Thymus (tissue), 14 donors: ENCODE data around the gene TBC1D28. TPM values are rescaled to one million over a fixed set of nuclear protein-coding genes. Genes with fewer than 3 reads are reported as not detected.
A peak's percentile ranks its signal among the peaks of the same experiment; 100 is the strongest.
"Not testable (repeated sequence)": the region's sequence is repeated elsewhere in the genome, so short reads cannot be mapped to it uniquely, and the experiment has no call there.

Source experiments
- DNase-seq, 9 donors: peaks; one replicate each; pipeline ENCODE4 v3.0.0-alpha.2; 2013; ENCODE audit warnings: low spot score in 9 of 9, low read depth in 6 of 9, missing footprints in 1 of 9
- H3K27ac ChIP-seq, 2 donors: one replicate each; pipeline ENCODE4 v1.5.1; 2013; ENCODE audit warnings: control low read depth in 1 of 2, low read depth in 1 of 2, low read length in 1 of 2, mild to moderate bottlenecking in 1 of 2, moderate library complexity in 1 of 2
- H3K27me3 ChIP-seq, 2 donors: one replicate each; pipeline ENCODE4 v1.5.1; 2013; ENCODE audit warnings: low read length in 1 of 2; ENCODE audit not compliant: control insufficient read depth in 2 of 2, insufficient read depth in 1 of 2
- H3K36me3 ChIP-seq, 2 donors: one replicate each; pipeline ENCODE4 v1.5.1; 2013; ENCODE audit warnings: low read length in 1 of 2, mild to moderate bottlenecking in 1 of 2, moderate library complexity in 1 of 2; ENCODE audit not compliant: control insufficient read depth in 2 of 2, insufficient read depth in 2 of 2
- H3K4me1 ChIP-seq, 2 donors: one replicate each; pipeline ENCODE4 v1.5.1; 2013; ENCODE audit warnings: low read length in 2 of 2; ENCODE audit not compliant: control insufficient read depth in 2 of 2, insufficient read depth in 2 of 2
- H3K4me3 ChIP-seq, 2 donors: one replicate each; pipeline ENCODE4 v1.5.1; 2013; ENCODE audit warnings: low read length in 2 of 2, control low read depth in 1 of 2, mild to moderate bottlenecking in 1 of 2
- H3K9me3 ChIP-seq, 2 donors: one replicate each; pipeline ENCODE4 v1.5.1; 2013; ENCODE audit warnings: low read length in 1 of 2, mild to moderate bottlenecking in 1 of 2; ENCODE audit not compliant: control insufficient read depth in 2 of 2, insufficient read depth in 1 of 2
- WGBS: extraction: QIAGEN DNeasy Blood & Tissue Kit; methylation state at CpG from one replicate; pipeline ENCODE4 v1.1.7; 2013; 5-methylcytosine and 5-hydroxymethylcytosine counted together
- long read RNA-seq, 10 donors: transcript quantifications; one replicate each; lab custom pipeline, GENCODE V29; 2026
- polyA plus RNA-seq: library from polyadenylated mRNA; stranded (reverse); fragments of 200-250 nt; gene quantifications from one replicate; pipeline ENCODE4 v1.2.3, GENCODE V29; 2013
- total RNA-seq: library from RNA; stranded (reverse); fragments of 120-200 nt; gene quantifications from one replicate; pipeline ENCODE4 v1.2.4, GENCODE V29; 2013
- donor health status: healthy.

The TBC1D28 gene
- total RNA-seq (not detected), polyA plus RNA-seq (not detected)
- long read RNA-seq, donor 1, result 0 reads
- long read RNA-seq, donor 2, result 0 reads
- long read RNA-seq, donor 3, partial matches to known transcripts, result 0 of 6 reads
- long read RNA-seq, donor 3, other reads (novel, unspliced or antisense), result 6 of 6 reads
- long read RNA-seq, donor 4, partial matches to known transcripts, result 0 of 31 reads
- long read RNA-seq, donor 4, other reads (novel, unspliced or antisense), result 31 of 31 reads
- long read RNA-seq, donor 5, result 0 reads
- long read RNA-seq, donor 6, result 0 reads
- long read RNA-seq, donor 7, partial matches to known transcripts, result 0 of 11 reads
- long read RNA-seq, donor 7, other reads (novel, unspliced or antisense), result 11 of 11 reads
- long read RNA-seq, donor 8, result 0 reads
- long read RNA-seq, donor 9, partial matches to known transcripts, result 13 of 13 reads
- long read RNA-seq, donor 9, other reads (novel, unspliced or antisense), result 0 of 13 reads
- long read RNA-seq, donor 10, result 0 reads

DNA sequence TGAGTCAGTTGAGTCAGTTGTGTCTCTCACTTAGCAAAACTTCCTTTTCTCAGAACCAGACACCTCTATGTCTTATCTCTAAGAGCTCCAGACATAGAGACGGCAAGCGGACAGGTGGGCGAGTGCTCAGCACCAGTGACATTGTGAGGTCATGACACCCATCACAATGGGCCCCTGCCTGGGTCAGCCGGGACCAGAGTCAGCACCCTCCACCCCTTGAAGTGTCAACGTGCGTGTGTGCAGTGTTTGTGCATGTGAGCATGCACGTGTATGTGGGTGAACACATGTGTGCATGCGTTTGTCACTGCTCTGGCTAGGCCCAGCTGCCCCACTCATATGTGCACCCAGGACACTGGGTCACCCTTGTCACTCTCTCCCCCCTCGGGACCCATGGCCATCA is at the start of gene TBC1D28:
TSS of gene TBC1D28 (minus strand) at position 101 of the 400 bp plus-strand sequence. CDS start 3,039 bp downstream, outside the sequence.
- DNase-seq, result not testable (repeated sequence)
- WGBS, result 97% methylated on average over 9 of the region's 9 CpGs

DNA sequence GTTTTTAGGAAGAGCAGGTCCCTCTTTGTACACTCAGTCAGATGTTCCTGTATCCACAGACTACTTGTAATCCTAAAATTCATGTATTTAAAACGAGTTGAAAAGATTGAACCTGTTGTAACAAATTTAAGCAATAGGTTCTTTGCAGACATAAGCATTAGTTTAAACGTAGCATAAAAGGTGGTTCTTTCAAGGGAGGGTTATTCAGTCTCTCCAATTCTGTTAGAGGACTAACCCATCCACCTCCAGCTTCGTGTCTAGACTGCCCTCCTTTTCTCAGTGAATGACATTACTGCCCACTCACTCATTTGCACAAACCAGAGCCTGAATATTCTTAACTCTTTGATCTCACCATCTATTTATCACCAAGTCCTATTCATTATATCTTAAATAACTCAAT is 38.5 kb upstream of the TBC1D28 start:
- not testable (repeated sequence) for H3K9me3 ChIP-seq, H3K4me1 ChIP-seq, H3K27ac ChIP-seq, H3K27me3 ChIP-seq, H3K36me3 ChIP-seq
- H3K4me3 ChIP-seq, result peak overlapping the region; percentile 57 to 58
- peak in 3 of 9 donors; percentile 0 to 15 (median 1) for DNase-seq
- 3% methylated on average over 3 of the region's 3 CpGs for WGBS

More for the DNA sequence above, at the start of gene TBC1D28:
- H3K9me3 ChIP-seq, H3K27ac ChIP-seq, H3K27me3 ChIP-seq, H3K4me3 ChIP-seq, H3K36me3 ChIP-seq, H3K4me1 ChIP-seq: not testable (repeated sequence)

DNA sequence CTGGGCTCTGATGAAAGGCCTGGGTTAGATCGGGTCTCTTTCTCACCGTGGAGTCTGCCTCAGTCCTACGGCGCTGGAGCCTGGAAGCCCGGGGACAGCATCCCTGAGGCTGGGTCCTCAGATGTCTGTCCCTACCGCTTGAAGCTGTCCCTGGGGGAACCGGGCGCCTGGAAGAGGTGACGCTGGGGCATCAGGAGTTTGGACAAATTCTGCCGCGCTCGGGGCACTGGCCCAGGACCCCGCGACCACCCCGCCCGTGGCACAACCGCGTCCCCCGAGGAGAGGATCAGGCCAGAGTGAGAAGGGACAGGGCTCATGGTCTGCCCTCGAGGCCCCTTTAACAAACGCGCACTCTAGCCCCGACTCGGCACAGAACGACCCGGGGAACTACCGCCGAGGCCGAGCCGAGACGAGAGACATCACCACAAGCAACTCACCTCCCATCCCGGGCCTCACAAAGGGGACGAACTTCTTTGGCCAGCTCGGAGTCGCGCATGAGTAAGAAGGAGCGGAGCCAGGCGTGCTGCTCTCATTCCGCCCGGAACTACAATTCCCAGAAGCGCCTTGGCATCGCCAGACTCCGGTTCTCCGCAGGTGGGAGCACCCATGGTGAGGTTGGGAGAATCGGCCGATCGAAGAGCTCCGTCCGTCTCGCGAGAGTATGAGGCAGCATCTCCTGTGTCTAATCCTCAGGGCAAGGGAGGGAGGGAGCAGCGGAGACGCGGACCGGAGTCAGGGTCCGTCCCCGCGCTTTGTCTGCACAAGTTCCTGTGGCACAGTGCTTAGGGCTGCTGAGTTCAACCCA is 37.8 kb upstream of the TBC1D28 start, which contains the start of gene FOXO3B:
TSS of gene FOXO3B (minus strand) at position 548 of the 805 bp plus-strand sequence. CDS start 663 bp downstream, outside the sequence.
- not testable (repeated sequence) for H3K27ac ChIP-seq, H3K27me3 ChIP-seq, H3K36me3 ChIP-seq, H3K4me1 ChIP-seq, H3K9me3 ChIP-seq
- WGBS, result under 1% methylated on average over 52 of the region's 58 CpGs
- peak; percentile 32 to 81 (median 64) for DNase-seq
- peak within 1 kb of the TSS; percentile 57 to 58 for H3K4me3 ChIP-seq

DNA sequence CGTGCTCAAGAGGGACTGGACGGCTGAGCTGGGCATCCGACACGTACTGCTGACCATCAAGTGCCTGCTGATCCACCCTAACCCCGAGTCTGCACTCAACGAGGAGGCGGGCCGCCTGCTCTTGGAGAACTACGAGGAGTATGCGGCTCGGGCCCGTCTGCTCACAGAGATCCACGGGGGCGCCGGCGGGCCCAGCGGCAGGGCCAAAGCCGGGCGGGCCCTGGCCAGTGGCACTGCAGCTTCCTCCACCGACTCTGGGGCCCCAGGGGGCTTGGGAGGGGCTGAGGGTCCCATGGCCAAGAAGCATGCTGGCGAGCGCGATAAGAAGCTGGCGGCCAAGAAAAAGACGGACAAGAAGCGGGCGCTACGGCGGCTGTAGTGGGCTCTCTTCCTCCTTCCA is 33.2 kb upstream of the TBC1D28 start:
- H3K4me3 ChIP-seq, H3K27ac ChIP-seq, H3K9me3 ChIP-seq, H3K36me3 ChIP-seq, H3K27me3 ChIP-seq, DNase-seq, H3K4me1 ChIP-seq: not testable (repeated sequence)
- WGBS, result over 99% methylated on average over 29 of the region's 29 CpGs

DNA sequence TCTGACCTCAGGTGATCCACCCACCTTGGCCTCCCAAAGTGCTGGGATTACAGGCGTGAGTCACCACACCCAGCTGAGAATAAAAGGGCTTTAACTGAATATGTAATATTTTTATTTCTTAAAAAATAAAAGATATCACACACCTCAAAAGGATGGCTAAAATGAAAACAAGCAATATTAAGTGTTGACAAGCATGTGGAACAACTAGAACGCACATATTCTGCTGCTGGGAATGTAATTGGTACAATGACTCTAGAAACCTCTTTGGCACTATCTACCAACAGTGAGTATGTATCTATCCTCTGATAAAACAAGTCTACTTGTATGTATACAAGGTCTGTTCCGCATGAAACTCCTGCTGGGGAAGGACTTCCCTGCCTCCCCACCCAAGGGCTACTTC is 32.7 kb upstream of the TBC1D28 start:
- H3K4me3 ChIP-seq, DNase-seq, H3K9me3 ChIP-seq, H3K27ac ChIP-seq, H3K27me3 ChIP-seq, H3K4me1 ChIP-seq: not testable (repeated sequence)
- WGBS, result 99% methylated on average over 3 of the region's 3 CpGs
- peaks cover 3 to 11% of the 10 kb centered on the region in 2 donors for H3K36me3 ChIP-seq

DNA sequence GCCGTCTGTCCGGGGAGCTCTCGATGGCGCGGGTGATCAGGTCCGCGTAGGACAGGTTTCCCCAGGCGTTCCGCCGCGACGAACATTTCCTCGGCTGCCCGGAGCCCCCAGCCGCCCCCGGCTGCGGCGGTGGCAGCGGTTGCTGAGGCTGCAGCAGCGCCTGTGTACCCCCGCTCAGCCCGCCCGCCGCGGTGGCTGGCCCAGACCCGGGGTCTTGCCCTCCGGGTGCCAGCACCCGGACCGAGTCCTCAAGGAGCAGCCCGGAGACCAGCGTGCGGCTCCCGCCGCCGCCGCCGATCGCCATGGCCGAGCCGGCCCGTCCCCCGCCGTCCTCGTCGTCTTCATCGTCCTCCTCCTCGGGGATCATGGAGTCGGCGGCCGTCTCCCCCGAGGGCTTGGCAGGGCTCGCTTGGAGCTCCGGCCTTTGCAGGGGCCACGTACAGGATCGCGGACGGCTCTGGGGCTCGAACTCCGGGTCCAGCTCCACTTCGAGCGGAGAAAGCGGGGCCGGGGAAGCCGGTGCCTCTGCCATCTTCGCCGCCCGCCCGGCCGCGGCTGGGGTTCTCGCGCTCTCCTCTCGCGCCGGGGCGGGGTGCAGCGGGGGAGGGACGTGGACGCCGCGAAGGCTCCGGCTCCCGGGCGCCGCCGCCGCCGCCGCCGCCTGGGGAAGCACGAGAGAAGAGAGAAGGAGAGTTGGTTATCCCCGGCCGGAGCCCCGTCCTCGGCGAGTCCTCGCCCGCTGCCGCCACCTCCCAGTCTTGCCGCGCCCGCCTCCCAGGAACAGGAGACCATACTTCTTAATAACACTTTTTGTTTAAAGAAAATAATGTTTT is 28.4 kb upstream of the TBC1D28 start:
- H3K27me3 ChIP-seq, H3K27ac ChIP-seq, DNase-seq, H3K4me1 ChIP-seq, H3K4me3 ChIP-seq: not testable (repeated sequence)
- 98% methylated on average over 86 of the region's 102 CpGs for WGBS
- Histone ChIP-seq H3K36me3 (peaks cover 7 to 18% of the 10 kb centered on the region in 2 donors), H3K9me3 (peaks cover 1 to 22% of the 10 kb centered on the region in 2 donors)

DNA sequence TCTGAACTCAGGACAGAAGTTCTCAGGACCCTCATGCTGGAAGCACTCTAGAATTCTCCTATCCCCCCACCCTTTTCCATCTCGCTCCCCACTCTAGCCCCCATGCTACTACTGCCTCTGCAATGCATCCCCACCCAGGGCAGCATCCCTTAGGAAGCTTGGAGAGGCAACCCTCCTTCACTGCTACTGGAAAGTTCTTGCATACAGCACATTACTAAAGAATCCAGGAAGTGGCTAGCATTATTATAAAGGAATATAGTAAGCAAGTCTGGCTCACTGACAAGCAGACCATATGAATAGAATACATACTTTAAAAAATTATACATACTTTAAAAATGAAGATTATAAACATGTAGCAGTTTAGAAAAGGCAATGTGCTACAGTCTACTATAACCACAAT is 24.4 kb upstream of the TBC1D28 start:
- H3K9me3 ChIP-seq, result peaks cover 1 to 24% of the 10 kb centered on the region in 2 donors
- not testable (repeated sequence) for H3K4me1 ChIP-seq, DNase-seq, H3K4me3 ChIP-seq, H3K27ac ChIP-seq, H3K27me3 ChIP-seq
- H3K36me3 ChIP-seq, result peaks cover 7 to 18% of the 10 kb centered on the region in 2 donors
- 94% methylated on average over 1 of the region's 1 CpG for WGBS

DNA sequence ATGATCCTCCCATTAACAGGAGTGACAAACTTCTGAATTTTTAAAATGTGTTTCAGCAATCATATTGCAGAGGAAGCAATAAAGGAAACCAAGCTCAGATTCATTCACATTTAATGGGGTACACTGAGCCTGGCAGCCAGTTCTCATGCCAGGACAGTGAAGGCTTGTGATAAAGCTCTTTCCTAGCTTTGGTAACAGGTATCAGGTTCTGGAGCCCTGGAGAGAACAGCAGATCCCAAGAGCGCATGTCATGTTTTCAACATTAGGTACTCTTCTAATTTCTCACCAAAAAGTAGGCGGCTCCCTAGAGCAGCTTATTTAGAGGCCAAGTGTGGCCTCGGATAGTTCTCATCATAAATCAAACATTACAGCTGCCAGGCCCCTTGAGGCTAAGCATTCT is 23.3 kb upstream of the TBC1D28 start:
- not testable (repeated sequence) for DNase-seq, H3K4me3 ChIP-seq, H3K27me3 ChIP-seq, H3K4me1 ChIP-seq, H3K27ac ChIP-seq
- H3K9me3 ChIP-seq, result peaks cover 1 to 24% of the 10 kb centered on the region in 2 donors
- H3K36me3 ChIP-seq, result peaks cover 7 to 13% of the 10 kb centered on the region in 2 donors
- 97% methylated on average over 3 of the region's 3 CpGs for WGBS
